Stimulated activated CD4-positive, alpha-beta T cell treated with anti-CD3 and anti-CD28 coated beads, Interleukin-12 subunit alpha, Interleukin-12 subunit beta, amount 100 ng/mL, for 48 hours (primary cell): ENCODE data around the gene PCDHA10.
"Not testable (repeated sequence)": the region's sequence is repeated elsewhere in the genome, so short reads cannot be mapped to it uniquely, and the experiment has no call there.

Experiments
- DNase-seq, 3 donors: peaks; one replicate each; pipeline ENCODE4 v3.0.0-alpha.2; 2020; ENCODE audit warnings: low read depth in 2 of 3, low spot score in 1 of 3

The PCDHA10 gene

DNA sequence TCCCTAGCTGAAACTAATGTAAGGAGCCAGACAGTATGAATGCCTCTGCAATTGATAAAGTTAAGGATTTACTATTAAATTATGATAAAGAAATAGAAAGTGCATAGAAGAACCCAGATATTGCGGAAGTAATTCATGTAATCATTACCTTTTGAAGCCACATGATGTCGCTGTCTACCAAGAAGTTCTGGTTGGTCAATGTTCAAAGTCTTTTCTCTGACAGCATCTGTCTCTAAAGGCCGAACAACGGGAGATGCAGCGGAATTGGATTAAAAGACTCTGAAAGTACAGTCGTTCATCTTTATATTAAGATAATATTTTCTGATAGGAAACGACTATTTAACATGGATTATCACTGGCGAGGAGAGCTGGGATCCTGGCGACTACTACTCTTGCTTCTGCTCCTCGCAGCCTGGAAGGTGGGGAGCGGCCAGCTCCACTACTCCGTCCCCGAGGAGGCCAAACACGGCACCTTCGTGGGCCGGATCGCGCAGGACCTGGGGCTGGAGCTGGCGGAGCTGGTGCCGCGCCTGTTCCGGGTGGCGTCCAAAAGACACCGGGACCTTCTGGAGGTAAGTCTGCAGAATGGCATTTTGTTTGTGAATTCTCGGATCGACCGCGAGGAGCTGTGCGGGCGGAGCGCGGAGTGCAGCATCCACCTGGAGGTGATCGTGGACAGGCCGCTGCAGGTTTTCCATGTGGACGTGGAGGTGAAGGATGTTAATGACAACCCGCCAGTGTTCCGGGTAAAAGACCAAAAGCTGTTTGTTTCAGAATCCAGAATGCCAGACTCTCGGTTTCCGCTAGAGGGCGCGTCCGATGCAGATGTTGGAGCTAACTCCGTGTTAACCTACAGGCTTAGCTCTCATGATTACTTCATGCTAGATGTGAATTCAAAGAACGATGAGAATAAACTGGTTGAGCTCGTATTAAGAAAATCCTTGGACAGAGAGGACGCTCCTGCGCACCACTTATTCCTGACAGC lies 14.4 kb upstream of the PCDHA10 start, which contains the start of gene PCDHA8:
PCDHA8 (plus strand) TSS at position 210 of the 985 bp plus-strand sequence; CDS start at position 345, 135 bp downstream.
- peak in 1 of 3 donors; percentile 3 for DNase-seq

GRCh38 chr5:140842798-140843733 lies 12.6 kb upstream of the PCDHA10 start:
- DNase-seq, result no peak

DNA sequence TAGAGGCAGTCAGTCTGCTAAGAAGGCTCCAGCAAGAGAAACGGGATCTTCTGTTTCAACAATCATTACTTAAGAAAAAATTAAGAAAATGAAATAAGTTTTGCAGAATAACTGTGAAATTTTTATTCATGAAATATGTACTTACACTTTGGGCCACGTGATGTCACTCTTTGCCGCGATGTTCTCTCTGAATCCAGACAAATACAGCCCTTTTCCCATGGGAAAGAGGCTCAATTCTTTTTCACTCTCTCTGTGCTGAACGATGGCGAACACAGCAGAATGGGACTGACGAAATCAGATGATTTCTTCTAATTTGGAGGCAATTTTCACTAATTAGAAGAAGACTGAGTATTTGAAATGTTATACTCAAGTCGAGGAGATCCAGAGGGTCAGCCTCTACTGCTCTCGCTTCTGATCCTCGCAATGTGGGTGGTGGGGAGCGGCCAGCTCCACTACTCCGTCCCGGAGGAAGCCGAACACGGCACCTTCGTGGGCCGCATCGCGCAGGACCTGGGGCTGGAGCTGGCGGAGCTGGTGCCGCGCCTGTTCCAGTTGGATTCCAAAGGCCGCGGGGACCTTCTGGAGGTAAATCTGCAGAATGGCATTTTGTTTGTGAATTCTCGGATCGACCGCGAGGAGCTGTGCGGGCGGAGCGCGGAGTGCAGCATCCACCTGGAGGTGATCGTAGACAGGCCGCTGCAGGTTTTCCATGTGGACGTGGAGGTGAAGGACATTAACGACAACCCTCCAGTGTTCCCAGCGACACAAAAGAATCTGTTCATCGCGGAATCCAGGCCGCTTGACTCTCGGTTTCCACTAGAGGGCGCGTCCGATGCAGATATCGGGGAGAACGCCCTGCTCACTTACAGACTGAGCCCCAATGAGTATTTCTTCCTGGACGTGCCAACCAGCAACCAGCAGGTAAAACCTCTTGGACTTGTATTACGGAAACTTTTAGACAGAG lies 7.3 kb upstream of the PCDHA10 start, which contains the start of gene PCDHA9:
PCDHA9 (plus strand) TSS at position 244 of the 964 bp plus-strand sequence; CDS start at position 358, 114 bp downstream.
- DNase-seq, result not testable (repeated sequence)

DNA sequence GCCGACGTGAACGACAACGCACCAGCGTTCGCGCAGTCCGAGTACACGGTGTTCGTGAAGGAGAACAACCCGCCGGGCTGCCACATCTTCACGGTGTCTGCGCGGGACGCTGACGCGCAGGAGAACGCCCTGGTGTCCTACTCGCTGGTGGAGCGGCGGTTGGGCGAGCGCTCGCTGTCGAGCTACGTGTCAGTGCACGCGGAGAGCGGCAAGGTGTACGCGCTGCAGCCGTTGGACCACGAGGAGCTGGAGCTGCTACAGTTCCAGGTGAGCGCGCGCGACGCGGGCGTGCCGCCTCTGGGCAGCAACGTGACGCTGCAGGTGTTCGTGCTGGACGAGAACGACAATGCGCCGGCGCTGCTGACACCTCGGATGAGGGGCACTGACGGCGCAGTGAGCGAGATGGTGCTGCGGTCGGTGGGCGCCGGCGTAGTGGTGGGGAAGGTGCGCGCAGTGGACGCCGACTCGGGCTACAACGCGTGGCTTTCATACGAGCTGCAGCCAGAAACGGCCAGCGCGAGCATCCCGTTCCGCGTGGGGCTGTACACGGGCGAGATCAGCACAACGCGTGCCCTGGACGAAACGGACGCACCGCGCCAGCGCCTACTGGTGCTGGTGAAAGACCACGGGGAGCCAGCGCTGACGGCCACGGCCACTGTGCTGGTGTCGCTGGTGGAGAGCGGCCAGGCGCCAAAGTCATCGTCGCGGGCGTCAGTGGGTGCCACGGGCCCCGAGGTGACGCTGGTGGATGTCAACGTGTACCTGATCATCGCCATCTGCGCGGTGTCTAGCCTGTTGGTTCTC lies 5.7 kb upstream of the PCDHA10 start:
- not testable (repeated sequence) for DNase-seq

GRCh38 chr5:140857177-140857986 lies 1.7 kb downstream of the PCDHA10 start:
- no peak for DNase-seq

DNA sequence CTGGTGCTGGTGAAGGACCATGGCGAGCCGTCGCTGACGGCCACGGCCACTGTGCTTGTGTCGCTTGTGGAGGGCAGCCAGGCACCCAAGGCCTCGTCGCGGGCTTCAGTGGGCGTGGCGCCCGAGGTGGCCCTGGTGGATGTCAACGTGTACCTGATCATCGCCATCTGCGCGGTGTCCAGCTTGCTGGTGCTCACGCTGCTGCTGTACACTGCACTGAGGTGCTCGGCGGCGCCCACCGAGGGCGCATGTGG lies 2.2 kb downstream of the PCDHA10 start:
- no peak for DNase-seq

DNA sequence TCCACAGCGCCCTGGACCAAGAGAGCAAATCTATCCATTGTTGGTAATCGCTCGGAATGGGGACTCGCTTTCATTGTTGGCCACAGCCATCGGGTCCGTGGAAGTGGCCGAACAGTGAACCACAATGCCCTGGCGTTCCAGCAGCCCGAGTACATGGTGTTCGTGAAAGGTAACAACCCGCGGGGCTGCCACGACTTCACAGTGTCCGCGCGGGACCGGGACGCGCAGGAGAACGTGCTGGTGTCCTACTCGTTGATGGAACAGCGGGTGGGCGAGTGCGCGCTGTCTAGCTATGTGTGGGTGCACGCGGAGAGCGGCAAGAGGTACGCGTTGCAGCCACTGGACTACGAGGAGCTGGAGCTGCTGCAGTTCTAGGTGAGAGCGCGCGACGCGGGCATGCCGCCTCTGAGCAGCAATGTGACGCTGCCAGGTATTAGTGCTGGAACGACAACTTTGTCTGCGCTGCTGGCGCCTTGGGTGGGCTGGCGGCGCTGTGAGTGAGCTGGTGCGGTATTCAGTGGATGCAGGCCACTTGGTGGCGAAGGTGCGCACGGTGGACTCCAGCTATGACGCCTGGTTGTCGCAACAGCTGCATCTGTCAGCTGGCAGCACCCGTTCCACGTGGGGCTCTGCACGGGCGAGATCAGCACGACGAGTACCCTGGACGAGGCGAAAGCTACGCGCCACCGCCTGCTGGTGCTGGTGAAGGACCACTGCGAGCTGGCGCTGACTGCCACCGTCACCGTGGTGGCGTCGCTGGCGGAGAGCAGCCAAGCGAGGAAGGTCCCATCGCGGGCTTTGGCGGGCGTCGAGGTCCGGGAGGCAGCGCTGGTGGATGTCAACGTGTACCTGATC lies 7.0 kb downstream of the PCDHA10 start:
- DNase-seq, result no peak

DNA sequence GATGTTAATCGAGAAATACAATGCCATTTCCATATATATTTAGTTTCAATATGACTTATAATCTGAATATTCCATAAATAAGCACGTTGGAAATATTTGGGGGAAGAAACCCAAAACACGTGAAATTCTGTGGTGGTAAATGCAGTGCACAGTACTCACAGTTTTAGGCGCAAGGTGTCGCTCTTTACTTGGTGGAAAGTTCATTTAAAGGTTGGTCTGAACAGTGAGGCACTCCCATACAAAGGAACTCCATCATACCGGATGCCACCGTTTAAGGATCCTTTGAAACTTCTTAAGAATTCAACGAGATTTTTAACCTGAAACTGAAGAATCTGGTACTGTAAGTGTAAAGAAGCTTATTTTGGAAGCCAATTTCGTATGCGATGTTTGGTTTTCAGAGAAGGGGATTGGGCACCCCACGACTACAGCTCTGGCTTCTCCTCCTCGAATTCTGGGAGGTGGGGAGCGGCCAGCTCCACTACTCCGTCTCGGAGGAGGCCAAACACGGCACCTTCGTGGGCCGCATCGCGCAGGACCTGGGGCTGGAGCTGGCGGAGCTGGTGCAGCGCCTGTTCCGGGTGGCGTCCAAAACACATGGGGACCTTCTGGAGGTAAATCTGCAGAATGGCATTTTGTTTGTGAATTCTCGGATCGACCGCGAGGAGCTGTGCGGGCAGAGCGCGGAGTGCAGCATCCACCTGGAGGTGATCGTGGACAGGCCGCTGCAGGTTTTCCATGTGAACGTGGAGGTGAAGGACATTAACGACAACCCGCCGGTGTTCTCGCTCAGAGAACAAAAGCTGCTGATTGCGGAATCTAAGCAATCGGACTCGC lies 13.2 kb downstream of the PCDHA10 start, which contains the start of gene PCDHA11:
PCDHA11 (plus strand) TSS at position 237 of the 834 bp plus-strand sequence; CDS start at position 384, 147 bp downstream.
- DNase-seq, result no peak

DNA sequence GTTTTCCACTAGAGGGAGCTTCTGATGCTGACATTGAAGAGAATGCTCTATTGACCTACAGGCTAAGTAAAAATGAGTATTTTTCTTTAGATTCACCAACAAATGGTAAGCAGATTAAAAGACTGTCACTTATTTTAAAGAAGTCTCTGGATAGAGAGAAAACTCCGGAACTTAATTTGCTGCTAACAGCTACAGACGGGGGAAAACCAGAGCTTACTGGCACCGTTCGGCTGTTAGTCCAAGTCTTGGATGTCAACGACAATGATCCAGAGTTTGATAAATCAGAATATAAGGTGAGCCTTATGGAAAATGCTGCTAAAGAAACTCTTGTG lies 13.8 kb downstream of the PCDHA10 start:
- DNase-seq, result no peak

GRCh38 chr5:140870221-140871201 lies 14.8 kb downstream of the PCDHA10 start:
- no peak for DNase-seq

DNA sequence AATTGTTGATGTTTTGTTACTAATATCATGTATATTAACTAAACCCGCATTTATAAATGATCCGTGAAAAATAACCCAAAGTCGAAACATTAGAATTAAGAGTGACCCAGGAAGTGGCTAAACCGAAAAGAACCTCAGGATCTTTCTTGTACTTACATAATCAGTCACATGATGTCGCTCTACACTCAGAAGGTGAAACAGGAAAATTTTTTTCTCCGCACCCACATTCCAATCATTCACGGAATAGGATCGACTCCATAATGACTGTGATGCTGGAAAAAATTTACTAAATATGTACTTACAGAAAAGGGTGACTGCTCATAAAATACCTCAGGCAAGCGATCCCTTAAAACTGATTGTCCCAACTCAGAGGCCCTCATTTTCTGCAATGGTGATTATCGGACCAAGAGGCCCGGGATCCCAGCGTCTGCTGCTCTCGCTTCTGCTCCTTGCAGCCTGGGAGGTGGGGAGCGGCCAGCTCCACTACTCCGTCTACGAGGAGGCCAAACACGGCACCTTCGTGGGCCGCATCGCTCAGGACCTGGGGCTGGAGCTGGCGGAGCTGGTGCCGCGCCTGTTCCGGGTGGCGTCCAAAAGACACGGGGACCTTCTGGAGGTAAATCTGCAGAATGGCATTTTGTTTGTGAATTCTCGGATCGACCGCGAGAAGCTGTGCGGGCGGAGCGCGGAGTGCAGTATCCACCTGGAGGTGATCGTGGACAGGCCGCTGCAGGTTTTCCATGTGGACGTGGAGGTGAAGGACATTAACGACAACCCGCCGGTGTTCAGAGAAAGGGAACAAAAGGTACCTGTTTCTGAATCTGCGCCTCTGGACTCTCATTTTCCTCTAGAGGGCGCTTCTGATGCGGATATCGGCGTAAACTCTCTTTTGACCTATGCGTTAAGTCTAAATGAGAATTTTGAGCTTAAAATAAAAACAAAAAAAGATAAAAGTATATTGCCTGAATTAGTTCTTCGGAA lies 19.7 kb downstream of the PCDHA10 start, which contains the start of gene PCDHA12:
PCDHA12 (plus strand) TSS at position 224 of the 981 bp plus-strand sequence; CDS start at position 389, 165 bp downstream.
- DNase-seq, result no peak

DNA sequence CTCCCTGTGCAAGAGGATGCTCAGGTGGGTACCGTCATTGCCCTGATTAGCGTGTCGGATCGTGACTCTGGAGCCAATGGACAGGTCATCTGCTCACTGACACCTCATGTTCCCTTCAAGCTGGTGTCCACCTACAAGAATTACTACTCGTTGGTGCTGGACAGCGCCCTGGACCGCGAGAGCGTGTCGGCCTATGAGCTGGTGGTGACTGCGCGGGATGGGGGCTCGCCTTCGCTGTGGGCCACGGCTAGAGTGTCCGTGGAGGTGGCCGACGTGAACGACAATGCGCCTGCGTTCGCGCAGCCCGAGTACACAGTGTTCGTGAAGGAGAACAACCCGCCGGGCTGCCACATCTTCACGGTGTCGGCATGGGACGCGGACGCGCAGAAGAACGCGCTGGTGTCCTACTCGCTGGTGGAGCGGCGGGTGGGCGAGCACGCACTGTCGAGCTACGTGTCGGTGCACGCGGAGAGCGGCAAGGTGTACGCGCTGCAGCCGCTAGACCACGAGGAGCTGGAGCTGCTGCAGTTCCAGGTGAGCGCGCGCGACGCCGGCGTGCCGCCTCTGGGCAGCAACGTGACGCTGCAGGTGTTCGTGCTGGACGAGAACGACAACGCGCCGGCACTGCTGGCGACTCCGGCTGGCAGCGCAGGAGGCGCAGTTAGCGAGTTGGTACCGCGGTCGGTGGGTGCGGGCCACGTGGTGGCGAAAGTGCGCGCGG lies 21.0 kb downstream of the PCDHA10 start:
- not testable (repeated sequence) for DNase-seq

DNA sequence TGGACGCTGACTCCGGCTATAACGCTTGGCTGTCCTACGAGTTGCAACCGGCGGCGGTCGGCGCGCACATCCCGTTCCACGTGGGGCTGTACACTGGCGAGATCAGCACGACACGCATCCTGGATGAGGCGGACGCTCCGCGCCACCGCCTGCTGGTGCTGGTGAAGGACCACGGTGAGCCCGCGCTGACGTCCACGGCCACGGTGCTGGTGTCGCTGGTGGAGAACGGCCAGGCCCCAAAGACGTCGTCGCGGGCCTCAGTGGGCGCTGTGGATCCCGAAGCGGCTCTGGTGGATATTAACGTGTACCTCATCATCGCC lies 21.5 kb downstream of the PCDHA10 start:
- no peak for DNase-seq
